ENCODE measurements around the gene EDDM3A. TPM values are rescaled to one million over a fixed set of nuclear protein-coding genes. Genes with fewer than 3 reads are reported as not detected.

Gene EDDM3A
- total RNA-seq, 4 donors from 2014 or later: not detected

DNA sequence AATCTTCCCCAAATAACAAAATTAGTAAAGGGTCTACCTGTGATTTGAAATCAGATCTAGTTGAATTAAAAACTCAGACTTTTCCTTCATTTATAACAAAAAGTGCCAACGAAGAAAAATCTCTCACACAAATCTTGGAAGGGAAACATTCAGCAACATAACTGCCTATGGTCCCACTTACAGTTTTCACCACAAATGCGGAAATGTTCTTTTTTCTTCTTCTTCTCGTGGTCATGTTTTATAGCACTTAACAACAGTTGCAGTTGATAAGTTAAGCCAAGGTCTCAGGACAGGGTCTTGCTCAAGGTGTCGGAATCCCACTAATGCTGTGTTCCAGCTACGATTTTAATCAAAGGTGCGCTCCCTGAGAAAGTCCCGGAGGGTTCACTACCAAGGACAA is 45.5 kb downstream of the EDDM3A start:
- intact Hi-C loops (cut with DNase I; ENCODE audit: low total_unique reads): no loop called here
- H3K4me3 ChIP-seq: no peak overlapping the region
- no peaks in the 10 kb centered on the region for H3K36me3 ChIP-seq
- no peaks in the 10 kb centered on the region for H3K9me3 ChIP-seq
- ATAC-seq: no peak
- no peak for DNase-seq
- peak overlapping the region in 1 of 4 donors; percentile 15 for H3K27ac ChIP-seq
- TF ChIP-seq POLR2A (IDR thresholded peaks at IDR 0.05): no peak
- TF ChIP-seq, protein P1, sequence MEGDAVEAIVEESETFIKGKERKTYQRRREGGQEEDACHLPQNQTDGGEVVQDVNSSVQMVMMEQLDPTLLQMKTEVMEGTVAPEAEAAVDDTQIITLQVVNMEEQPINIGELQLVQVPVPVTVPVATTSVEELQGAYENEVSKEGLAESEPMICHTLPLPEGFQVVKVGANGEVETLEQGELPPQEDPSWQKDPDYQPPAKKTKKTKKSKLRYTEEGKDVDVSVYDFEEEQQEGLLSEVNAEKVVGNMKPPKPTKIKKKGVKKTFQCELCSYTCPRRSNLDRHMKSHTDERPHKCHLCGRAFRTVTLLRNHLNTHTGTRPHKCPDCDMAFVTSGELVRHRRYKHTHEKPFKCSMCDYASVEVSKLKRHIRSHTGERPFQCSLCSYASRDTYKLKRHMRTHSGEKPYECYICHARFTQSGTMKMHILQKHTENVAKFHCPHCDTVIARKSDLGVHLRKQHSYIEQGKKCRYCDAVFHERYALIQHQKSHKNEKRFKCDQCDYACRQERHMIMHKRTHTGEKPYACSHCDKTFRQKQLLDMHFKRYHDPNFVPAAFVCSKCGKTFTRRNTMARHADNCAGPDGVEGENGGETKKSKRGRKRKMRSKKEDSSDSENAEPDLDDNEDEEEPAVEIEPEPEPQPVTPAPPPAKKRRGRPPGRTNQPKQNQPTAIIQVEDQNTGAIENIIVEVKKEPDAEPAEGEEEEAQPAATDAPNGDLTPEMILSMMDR (IDR thresholded peaks at IDR 0.05 in 4 of 5, conservative IDR thresholded peaks at IDR 0.05 in 1 of 5): no peak
- no peaks in the 10 kb centered on the region for H3K4me1 ChIP-seq
- in situ Hi-C loops (cut with MboI; ENCODE audit: low sequenced_read_pairs in 4 of 4): no loop called here
- no peaks in the 10 kb centered on the region for H3K27me3 ChIP-seq

DNA sequence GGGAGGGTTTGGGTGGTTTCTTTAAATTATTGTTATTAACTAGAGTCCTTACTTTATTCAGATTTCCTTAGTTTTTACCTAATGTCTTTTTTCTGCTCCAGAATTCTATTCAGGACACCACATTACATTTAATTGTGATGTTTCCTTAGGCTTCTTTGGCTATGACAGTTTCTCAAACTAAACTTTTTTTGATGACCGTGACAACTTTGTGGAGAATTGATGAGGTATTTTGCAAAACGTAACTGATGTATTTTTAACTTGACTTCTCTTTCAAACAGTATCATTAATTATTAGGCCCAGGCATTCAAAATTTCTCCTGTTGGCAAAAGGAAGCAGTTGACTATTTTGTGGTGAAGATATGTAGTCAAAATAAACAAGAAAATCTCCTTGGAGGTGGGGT is 45.9 kb downstream of the EDDM3A start:
- Histone ChIP-seq H3K4me3 (no peak overlapping the region), H3K27me3 (no peaks in the 10 kb centered on the region), H3K4me1 (no peaks in the 10 kb centered on the region), H3K27ac (no peak overlapping the region), H3K9me3 (no peaks in the 10 kb centered on the region), H3K36me3 (no peaks in the 10 kb centered on the region)
- DNase-seq (no peak), ATAC-seq (no peak)
- intact Hi-C loops (cut with DNase I; ENCODE audit: low total_unique reads): no loop called here
- TF ChIP-seq, protein P1 (IDR thresholded peaks at IDR 0.05 in 4 of 5, conservative IDR thresholded peaks at IDR 0.05 in 1 of 5): no peak
- TF ChIP-seq POLR2A (IDR thresholded peaks at IDR 0.05): no peak
- in situ Hi-C loops (cut with MboI; ENCODE audit: low sequenced_read_pairs in 4 of 4): no loop called here

DNA sequence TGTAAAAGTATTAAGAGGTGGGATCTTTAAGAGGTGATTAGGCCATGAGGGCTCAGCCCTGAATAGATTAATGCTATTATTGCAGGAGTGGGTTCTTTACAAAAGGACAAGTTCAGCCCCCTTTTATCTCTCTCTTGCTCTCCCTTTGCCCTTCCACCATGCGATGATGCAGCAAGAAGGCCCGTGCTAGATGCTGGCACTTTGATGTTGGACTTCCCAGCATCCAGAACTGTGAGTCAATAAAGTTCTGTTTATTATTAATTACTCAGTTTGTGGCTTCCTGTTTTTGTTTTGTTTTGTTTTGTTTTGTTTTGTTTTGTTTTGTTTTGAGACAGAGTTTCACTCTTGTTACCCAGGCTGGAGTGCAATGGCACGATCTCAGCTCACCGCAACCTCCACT is 46.9 kb downstream of the EDDM3A start:
- in situ Hi-C loops (cut with MboI; ENCODE audit: low sequenced_read_pairs in 4 of 4) (no loop called here), intact Hi-C loops (cut with DNase I; ENCODE audit: low total_unique reads) (no loop called here)
- Histone ChIP-seq H3K4me3 (no peak overlapping the region), H3K36me3 (no peaks in the 10 kb centered on the region), H3K27ac (no peak overlapping the region), H3K4me1 (peaks cover 0 to 1% of the 10 kb centered on the region in 2 donors), H3K9me3 (no peaks in the 10 kb centered on the region), H3K27me3 (no peaks in the 10 kb centered on the region)
- DNase-seq: no peak
- TF ChIP-seq, protein P1 (IDR thresholded peaks at IDR 0.05 in 4 of 5, conservative IDR thresholded peaks at IDR 0.05 in 1 of 5): no peak
- TF ChIP-seq POLR2A (IDR thresholded peaks at IDR 0.05): no peak
- ATAC-seq: no peak

DNA sequence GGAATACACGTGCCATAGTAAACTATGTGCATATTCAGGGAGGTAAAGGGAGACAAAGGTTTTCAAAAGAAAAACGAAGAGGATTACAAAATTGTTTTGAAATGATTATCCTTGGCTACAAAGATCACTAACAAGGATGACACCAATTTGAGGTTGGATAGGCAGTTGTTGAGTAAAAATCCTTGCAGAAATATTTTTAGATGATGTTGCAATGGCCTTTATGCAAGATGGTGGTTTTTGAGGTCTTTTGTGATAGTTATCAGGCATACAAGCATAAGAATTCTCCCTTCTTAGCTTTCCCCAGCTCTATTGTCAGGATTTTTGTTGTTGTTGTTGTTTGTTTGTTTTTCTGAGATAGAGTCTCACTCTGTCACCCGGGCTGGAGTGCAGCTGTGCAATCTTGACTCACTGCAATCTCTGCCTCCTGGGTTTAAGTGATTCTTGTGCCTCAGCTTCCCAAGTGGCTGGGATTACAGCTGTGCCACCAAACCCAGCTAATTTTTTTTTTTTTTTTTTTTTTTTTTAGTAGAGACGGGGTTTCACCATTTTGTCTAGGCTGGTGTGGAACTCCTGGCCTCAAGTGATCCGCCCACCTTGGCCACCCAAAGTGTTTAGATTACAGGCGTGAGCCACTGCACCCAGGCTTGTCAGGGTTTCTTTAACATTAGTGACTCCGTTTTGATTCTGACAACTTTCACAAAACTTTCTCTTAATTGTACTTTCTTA is 49.1 kb downstream of the EDDM3A start:
- in situ Hi-C loops (cut with MboI; ENCODE audit: low sequenced_read_pairs in 4 of 4) (no loop called here), intact Hi-C loops (cut with DNase I; ENCODE audit: low total_unique reads) (no loop called here)
- Histone ChIP-seq H3K36me3 (no peaks in the 10 kb centered on the region), H3K27ac (no peak overlapping the region), H3K4me3 (no peak overlapping the region), H3K9me3 (no peaks in the 10 kb centered on the region), H3K4me1 (peaks cover 0 to 6% of the 10 kb centered on the region in 2 donors), H3K27me3 (no peaks in the 10 kb centered on the region)
- DNase-seq (no peak), ATAC-seq (no peak)
- TF ChIP-seq, protein P1 (IDR thresholded peaks at IDR 0.05 in 4 of 5, conservative IDR thresholded peaks at IDR 0.05 in 1 of 5): no peak
- no peak for TF ChIP-seq POLR2A (IDR thresholded peaks at IDR 0.05)

DNA sequence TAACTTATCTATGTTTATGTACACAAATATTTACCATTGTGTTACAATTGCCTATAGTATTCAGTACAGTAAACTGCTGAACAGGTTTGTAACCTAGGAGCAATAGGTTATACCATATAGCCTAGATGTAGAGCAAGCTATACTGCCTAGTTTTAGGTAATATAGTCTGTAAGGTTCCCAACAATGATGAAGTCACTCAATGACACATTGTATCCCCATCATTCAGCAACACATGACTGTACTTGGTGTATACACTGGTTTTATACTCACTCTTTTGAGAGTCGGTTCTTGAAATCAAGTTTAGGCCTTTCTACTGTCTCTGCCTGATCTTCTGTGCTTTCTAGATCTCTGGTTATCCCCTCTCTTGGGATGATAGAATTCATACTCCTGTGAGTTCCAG is 51.5 kb downstream of the EDDM3A start:
- Histone ChIP-seq H3K4me3 (no peak overlapping the region), H3K4me1 (peaks cover 0 to 6% of the 10 kb centered on the region in 2 donors)
- in situ Hi-C loops (cut with MboI; ENCODE audit: low sequenced_read_pairs in 4 of 4): no loop called here

More for the DNA sequence above, 51.5 kb downstream of the EDDM3A start:
- peak overlapping the region in 1 of 4 donors; percentile 17 for H3K27ac ChIP-seq
- H3K36me3 ChIP-seq: no peaks in the 10 kb centered on the region
- TF ChIP-seq, protein P1 (IDR thresholded peaks at IDR 0.05 in 4 of 5, conservative IDR thresholded peaks at IDR 0.05 in 1 of 5): no peak
- no peak for TF ChIP-seq POLR2A (IDR thresholded peaks at IDR 0.05)
- no peaks in the 10 kb centered on the region for H3K27me3 ChIP-seq
- H3K9me3 ChIP-seq: no peaks in the 10 kb centered on the region
- ATAC-seq (no peak), DNase-seq (no peak)
- intact Hi-C loops (cut with DNase I; ENCODE audit: low total_unique reads): no loop called here
